GM23248 (cell line): ENCODE results near the gene RORB.

ENCODE experiments used
- EZH2 ChIP-seq: fragments of 200-600 bp; sonication (generic); IDR thresholded peaks from 2 replicates; pipeline ENCODE4 v1.6.1; 2018; ENCODE audit warnings: antibody characterized with exemption, mild to moderate bottlenecking; ENCODE audit not compliant: insufficient read depth, poor library complexity, severe bottlenecking
- EZH2phosphoT487 ChIP-seq: fragments of 200-600 bp; sonication (generic); IDR thresholded peaks from 2 replicates; pipeline ENCODE4 v1.6.1; 2018; ENCODE audit warnings: antibody characterized with exemption, moderate library complexity, mild to moderate bottlenecking, low read depth; ENCODE audit not compliant: insufficient read depth

- TF ChIP-seq EZH2 (no peak), EZH2phosphoT487 (no peak)
These were observed 229.4 kb downstream of the RORB start for GRCh38 chr9:74726581-74726980.
